ENCODE measurements around the gene MTSS2.

- TF ChIP-seq, protein P1, sequence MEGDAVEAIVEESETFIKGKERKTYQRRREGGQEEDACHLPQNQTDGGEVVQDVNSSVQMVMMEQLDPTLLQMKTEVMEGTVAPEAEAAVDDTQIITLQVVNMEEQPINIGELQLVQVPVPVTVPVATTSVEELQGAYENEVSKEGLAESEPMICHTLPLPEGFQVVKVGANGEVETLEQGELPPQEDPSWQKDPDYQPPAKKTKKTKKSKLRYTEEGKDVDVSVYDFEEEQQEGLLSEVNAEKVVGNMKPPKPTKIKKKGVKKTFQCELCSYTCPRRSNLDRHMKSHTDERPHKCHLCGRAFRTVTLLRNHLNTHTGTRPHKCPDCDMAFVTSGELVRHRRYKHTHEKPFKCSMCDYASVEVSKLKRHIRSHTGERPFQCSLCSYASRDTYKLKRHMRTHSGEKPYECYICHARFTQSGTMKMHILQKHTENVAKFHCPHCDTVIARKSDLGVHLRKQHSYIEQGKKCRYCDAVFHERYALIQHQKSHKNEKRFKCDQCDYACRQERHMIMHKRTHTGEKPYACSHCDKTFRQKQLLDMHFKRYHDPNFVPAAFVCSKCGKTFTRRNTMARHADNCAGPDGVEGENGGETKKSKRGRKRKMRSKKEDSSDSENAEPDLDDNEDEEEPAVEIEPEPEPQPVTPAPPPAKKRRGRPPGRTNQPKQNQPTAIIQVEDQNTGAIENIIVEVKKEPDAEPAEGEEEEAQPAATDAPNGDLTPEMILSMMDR (IDR thresholded peaks at IDR 0.05; ENCODE audit: low read depth, low read length): no peak
- no peak for TF ChIP-seq POLR2A (IDR thresholded peaks at IDR 0.05; ENCODE audit: extremely low read depth, insufficient read length)
Measured at GRCh38 chr16:70665806-70666735, 19.8 kb downstream of the MTSS2 start.
